NCI-H1105 (cell line): ENCODE results near the gene HNRNPH1.

Source experiments
- DNase-seq: peaks from one replicate; lab custom pipeline; 2025; lab: John Stamatoyannopoulos, UW

The HNRNPH1 gene

GRCh38 chr5:179605026-179605833 lies 18.2 kb downstream of the HNRNPH1 start:
- no peak for DNase-seq

- DNase-seq, result no peak
Observed at GRCh38 chr5:179603308-179603707, 20.2 kb downstream of the HNRNPH1 start.

- no peak for DNase-seq
Observed at GRCh38 chr5:179601871-179602625, 21.4 kb downstream of the HNRNPH1 start.

- DNase-seq, result no peak
Observed at GRCh38 chr5:179599973-179600372, 23.5 kb downstream of the HNRNPH1 start.

- DNase-seq, result no peak
Observed at GRCh38 chr5:179599566-179599965, 23.9 kb downstream of the HNRNPH1 start.

- no peak for DNase-seq
Observed at GRCh38 chr5:179599100-179599499, 24.4 kb downstream of the HNRNPH1 start.

GRCh38 chr5:179596421-179596820 lies 27.1 kb downstream of the HNRNPH1 start:
- DNase-seq, result no peak

GRCh38 chr5:179595916-179596315 lies 27.6 kb downstream of the HNRNPH1 start:
- no peak for DNase-seq

- no peak for DNase-seq
Observed at GRCh38 chr5:179588166-179588565, 35.3 kb downstream of the HNRNPH1 start.

GRCh38 chr5:179585941-179586401 lies 37.5 kb downstream of the HNRNPH1 start:
- DNase-seq, result no peak

- no peak for DNase-seq
Observed at GRCh38 chr5:179577286-179577960, 46.0 kb downstream of the HNRNPH1 start.

GRCh38 chr5:179572386-179572785 lies 51.1 kb downstream of the HNRNPH1 start:
- no peak for DNase-seq

- DNase-seq, result no peak
Observed at GRCh38 chr5:179568721-179569120, 54.8 kb downstream of the HNRNPH1 start.

- DNase-seq, result no peak
Observed at GRCh38 chr5:179564526-179564925, 58.9 kb downstream of the HNRNPH1 start.
